Measurements from ENCODE around the gene PIH1D1. TPM values are rescaled to one million over a fixed set of nuclear protein-coding genes. Genes with fewer than 3 reads are reported as not detected.
"Not testable (repeated sequence)": the region's sequence is repeated elsewhere in the genome, so short reads cannot be mapped to it uniquely, and the experiment has no call there.

PIH1D1 gene
- total and polyA plus RNA-seq, 4 donors: 41.4 to 59.4 (median 47.2) TPM

DNA sequence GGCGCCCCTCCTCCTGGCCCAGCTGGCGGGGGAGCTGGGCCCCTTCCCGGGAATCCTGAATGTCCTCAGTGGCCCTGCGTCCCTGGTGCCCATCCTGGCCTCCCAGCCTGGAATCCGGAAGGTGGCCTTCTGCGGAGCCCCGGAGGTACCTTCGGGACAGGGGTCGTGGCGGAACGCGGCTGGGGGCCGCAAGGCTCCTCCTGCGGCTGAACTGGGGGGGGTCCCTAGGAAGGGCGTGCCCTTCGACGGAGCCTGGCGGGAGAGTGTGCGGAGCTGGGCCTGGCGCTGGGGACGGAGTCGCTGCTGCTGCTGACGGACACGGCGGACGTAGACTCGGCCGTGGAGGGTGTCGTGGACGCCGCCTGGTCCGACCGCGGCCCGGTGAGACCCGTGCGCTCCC, 10.0 kb upstream of the PIH1D1 start (continued):
- TF ChIP-seq ATF3 (IDR thresholded peaks at IDR 0.05) (no peak), HNF4G (IDR thresholded peaks at IDR 0.05) (no peak)

GRCh38 chr19:49461130-49461529, 9.5 kb upstream of the PIH1D1 start:
- H3K27ac ChIP-seq (ENCODE audit: low read depth in 1 of 2, low read length in 2 of 2); H3K4me1 ChIP-seq (ENCODE audit: control insufficient read depth in 4 of 4, insufficient read depth in 4 of 4, low read length in 3 of 4); H3K9ac ChIP-seq (ENCODE audit: low read depth in 1 of 2, low read length in 2 of 2); H3K4me3 ChIP-seq (ENCODE audit: low read depth in 1 of 3, low read length in 3 of 3); DNase-seq (ENCODE audit: low spot score); H3K9me3 ChIP-seq (ENCODE audit: control insufficient read depth in 4 of 4, low read length in 3 of 4); H3K27me3 ChIP-seq (ENCODE audit: control insufficient read depth in 4 of 4, insufficient read depth in 4 of 4, low read length in 3 of 4): not testable (repeated sequence)
- H3K36me3 ChIP-seq (ENCODE audit: control insufficient read depth in 4 of 4, insufficient read depth in 3 of 4, low read depth in 1 of 4, low read length in 3 of 4): peaks cover 2 to 14% (median 4%) of the 10 kb centered on the region in 4 donors
- WGBS: 96% methylated on average over 1 of the region's 1 CpG

DNA sequence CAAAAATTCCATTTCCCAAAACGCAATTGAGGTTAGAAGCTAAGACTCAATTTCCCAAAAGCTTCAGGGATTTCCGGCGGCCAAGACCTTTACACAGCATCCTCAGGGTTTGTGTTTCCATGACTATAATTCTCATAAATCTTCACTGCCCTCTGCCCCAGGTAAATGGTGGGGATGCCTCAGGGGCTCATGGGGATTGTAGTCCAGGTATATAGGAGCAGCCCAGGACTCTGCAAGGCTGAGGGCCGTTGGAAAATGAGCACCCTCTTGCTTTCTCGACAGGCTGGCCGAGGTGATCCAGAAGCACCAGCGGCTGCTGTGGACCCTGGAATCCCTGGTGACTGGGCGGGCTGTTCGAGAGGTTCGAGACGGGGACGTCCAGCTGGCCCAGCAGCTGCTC, 7.8 kb upstream of the PIH1D1 start:
- H3K27me3 ChIP-seq (ENCODE audit: control insufficient read depth in 4 of 4, insufficient read depth in 4 of 4, low read length in 3 of 4): no peaks in the 10 kb centered on the region
- TF ChIP-seq ATF3 (IDR thresholded peaks at IDR 0.05) (no peak), HNF4A (conservative IDR thresholded peaks at IDR 0.05) (no peak), JUND (IDR thresholded peaks at IDR 0.05) (no peak), EGR1 (IDR thresholded peaks at IDR 0.05; ENCODE audit: low read depth in 2 of 2) (no peak), RXRA (IDR thresholded peaks at IDR 0.05) (no peak), RAD21 (IDR thresholded peaks at IDR 0.05) (no peak), HNF4G (IDR thresholded peaks at IDR 0.05) (no peak), YY1 (IDR thresholded peaks at IDR 0.05) (no peak), SP1 (IDR thresholded peaks at IDR 0.05) (no peak), NR2F2 (IDR thresholded peaks at IDR 0.05) (no peak), FOXA1 (IDR thresholded peaks at IDR 0.05) (no peak), MAX (IDR thresholded peaks at IDR 0.05) (no peak), TAF1 (conservative IDR thresholded peaks at IDR 0.05) (no peak), GABPA (IDR thresholded peaks at IDR 0.05 in 1 of 2, conservative IDR thresholded peaks at IDR 0.05 in 1 of 2) (no peak), FOXA2 (IDR thresholded peaks at IDR 0.05) (no peak)
- TF ChIP-seq, protein P1, sequence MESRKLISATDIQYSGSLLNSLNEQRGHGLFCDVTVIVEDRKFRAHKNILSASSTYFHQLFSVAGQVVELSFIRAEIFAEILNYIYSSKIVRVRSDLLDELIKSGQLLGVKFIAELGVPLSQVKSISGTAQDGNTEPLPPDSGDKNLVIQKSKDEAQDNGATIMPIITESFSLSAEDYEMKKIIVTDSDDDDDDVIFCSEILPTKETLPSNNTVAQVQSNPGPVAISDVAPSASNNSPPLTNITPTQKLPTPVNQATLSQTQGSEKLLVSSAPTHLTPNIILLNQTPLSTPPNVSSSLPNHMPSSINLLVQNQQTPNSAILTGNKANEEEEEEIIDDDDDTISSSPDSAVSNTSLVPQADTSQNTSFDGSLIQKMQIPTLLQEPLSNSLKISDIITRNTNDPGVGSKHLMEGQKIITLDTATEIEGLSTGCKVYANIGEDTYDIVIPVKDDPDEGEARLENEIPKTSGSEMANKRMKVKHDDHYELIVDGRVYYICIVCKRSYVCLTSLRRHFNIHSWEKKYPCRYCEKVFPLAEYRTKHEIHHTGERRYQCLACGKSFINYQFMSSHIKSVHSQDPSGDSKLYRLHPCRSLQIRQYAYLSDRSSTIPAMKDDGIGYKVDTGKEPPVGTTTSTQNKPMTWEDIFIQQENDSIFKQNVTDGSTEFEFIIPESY (IDR thresholded peaks at IDR 0.05): no peak
- TF ChIP-seq, protein P2, sequence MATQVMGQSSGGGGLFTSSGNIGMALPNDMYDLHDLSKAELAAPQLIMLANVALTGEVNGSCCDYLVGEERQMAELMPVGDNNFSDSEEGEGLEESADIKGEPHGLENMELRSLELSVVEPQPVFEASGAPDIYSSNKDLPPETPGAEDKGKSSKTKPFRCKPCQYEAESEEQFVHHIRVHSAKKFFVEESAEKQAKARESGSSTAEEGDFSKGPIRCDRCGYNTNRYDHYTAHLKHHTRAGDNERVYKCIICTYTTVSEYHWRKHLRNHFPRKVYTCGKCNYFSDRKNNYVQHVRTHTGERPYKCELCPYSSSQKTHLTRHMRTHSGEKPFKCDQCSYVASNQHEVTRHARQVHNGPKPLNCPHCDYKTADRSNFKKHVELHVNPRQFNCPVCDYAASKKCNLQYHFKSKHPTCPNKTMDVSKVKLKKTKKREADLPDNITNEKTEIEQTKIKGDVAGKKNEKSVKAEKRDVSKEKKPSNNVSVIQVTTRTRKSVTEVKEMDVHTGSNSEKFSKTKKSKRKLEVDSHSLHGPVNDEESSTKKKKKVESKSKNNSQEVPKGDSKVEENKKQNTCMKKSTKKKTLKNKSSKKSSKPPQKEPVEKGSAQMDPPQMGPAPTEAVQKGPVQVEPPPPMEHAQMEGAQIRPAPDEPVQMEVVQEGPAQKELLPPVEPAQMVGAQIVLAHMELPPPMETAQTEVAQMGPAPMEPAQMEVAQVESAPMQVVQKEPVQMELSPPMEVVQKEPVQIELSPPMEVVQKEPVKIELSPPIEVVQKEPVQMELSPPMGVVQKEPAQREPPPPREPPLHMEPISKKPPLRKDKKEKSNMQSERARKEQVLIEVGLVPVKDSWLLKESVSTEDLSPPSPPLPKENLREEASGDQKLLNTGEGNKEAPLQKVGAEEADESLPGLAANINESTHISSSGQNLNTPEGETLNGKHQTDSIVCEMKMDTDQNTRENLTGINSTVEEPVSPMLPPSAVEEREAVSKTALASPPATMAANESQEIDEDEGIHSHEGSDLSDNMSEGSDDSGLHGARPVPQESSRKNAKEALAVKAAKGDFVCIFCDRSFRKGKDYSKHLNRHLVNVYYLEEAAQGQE (IDR thresholded peaks at IDR 0.05): no peak
- TF ChIP-seq, protein P3, sequence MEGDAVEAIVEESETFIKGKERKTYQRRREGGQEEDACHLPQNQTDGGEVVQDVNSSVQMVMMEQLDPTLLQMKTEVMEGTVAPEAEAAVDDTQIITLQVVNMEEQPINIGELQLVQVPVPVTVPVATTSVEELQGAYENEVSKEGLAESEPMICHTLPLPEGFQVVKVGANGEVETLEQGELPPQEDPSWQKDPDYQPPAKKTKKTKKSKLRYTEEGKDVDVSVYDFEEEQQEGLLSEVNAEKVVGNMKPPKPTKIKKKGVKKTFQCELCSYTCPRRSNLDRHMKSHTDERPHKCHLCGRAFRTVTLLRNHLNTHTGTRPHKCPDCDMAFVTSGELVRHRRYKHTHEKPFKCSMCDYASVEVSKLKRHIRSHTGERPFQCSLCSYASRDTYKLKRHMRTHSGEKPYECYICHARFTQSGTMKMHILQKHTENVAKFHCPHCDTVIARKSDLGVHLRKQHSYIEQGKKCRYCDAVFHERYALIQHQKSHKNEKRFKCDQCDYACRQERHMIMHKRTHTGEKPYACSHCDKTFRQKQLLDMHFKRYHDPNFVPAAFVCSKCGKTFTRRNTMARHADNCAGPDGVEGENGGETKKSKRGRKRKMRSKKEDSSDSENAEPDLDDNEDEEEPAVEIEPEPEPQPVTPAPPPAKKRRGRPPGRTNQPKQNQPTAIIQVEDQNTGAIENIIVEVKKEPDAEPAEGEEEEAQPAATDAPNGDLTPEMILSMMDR (IDR thresholded peaks at IDR 0.05; ENCODE audit: low read depth, low read length, missing input control): no peak
- no peak overlapping the region for H3K9ac ChIP-seq (ENCODE audit: low read depth in 1 of 2, low read length in 2 of 2)
- H3K4me3 ChIP-seq (ENCODE audit: low read depth in 1 of 3, low read length in 3 of 3): no peak overlapping the region
- peaks cover under 1 to 3% (median 2%) of the 10 kb centered on the region in 4 donors for H3K36me3 ChIP-seq (ENCODE audit: control insufficient read depth in 4 of 4, insufficient read depth in 3 of 4, low read depth in 1 of 4, low read length in 3 of 4)
- DNase-seq (ENCODE audit: low spot score): no peak
- no peak overlapping the region for H3K27ac ChIP-seq (ENCODE audit: low read depth in 1 of 2, low read length in 2 of 2)
- WGBS: 96% methylated on average over 12 of the region's 12 CpGs
- no peaks in the 10 kb centered on the region for H3K9me3 ChIP-seq (ENCODE audit: control insufficient read depth in 4 of 4, low read length in 3 of 4)
- H3K4me1 ChIP-seq (ENCODE audit: control insufficient read depth in 4 of 4, insufficient read depth in 4 of 4, low read length in 3 of 4): no peaks in the 10 kb centered on the region
